Mucosa of rectum (tissue), 2 donors: ENCODE measurements around the gene NUFIP1.
"Not testable (repeated sequence)": the region's sequence is repeated elsewhere in the genome, so short reads cannot be mapped to it uniquely, and the experiment has no call there.

Source experiments
- H3K27ac ChIP-seq, 2 donors: one replicate each; pipeline ENCODE4 v1.7.0; 2013; ENCODE audit warnings: inconsistent platforms in 2 of 2, low read depth in 2 of 2, low read length in 2 of 2
- H3K27me3 ChIP-seq, 2 donors: one replicate each; pipeline ENCODE4 v1.7.0; 2013; ENCODE audit warnings: low read length in 2 of 2; ENCODE audit not compliant: control insufficient read depth in 2 of 2, insufficient read depth in 2 of 2
- H3K36me3 ChIP-seq, 2 donors: one replicate each; pipeline ENCODE4 v1.7.0; 2013; ENCODE audit warnings: low read length in 2 of 2; ENCODE audit not compliant: control insufficient read depth in 2 of 2, insufficient read depth in 2 of 2
- H3K4me1 ChIP-seq, 2 donors: one replicate each; pipeline ENCODE4 v1.7.0; 2013; ENCODE audit warnings: low read length in 2 of 2, mild to moderate bottlenecking in 1 of 2; ENCODE audit not compliant: control insufficient read depth in 2 of 2, insufficient read depth in 2 of 2
- H3K4me3 ChIP-seq, 2 donors: one replicate each; pipeline ENCODE4 v1.7.0; 2013; ENCODE audit warnings: low read length in 2 of 2
- H3K9ac ChIP-seq, 2 donors: one replicate each; pipeline ENCODE4 v1.7.0; 2013; ENCODE audit warnings: low read length in 2 of 2, low read depth in 1 of 2, mild to moderate bottlenecking in 1 of 2
- H3K9me3 ChIP-seq, 2 donors: one replicate each; pipeline ENCODE4 v1.7.0; 2013; ENCODE audit warnings: low read length in 2 of 2; ENCODE audit not compliant: control insufficient read depth in 2 of 2
- donor health status: healthy.
- donor health status: Normal muscosa, but diverticular disease.

NUFIP1 gene

DNA sequence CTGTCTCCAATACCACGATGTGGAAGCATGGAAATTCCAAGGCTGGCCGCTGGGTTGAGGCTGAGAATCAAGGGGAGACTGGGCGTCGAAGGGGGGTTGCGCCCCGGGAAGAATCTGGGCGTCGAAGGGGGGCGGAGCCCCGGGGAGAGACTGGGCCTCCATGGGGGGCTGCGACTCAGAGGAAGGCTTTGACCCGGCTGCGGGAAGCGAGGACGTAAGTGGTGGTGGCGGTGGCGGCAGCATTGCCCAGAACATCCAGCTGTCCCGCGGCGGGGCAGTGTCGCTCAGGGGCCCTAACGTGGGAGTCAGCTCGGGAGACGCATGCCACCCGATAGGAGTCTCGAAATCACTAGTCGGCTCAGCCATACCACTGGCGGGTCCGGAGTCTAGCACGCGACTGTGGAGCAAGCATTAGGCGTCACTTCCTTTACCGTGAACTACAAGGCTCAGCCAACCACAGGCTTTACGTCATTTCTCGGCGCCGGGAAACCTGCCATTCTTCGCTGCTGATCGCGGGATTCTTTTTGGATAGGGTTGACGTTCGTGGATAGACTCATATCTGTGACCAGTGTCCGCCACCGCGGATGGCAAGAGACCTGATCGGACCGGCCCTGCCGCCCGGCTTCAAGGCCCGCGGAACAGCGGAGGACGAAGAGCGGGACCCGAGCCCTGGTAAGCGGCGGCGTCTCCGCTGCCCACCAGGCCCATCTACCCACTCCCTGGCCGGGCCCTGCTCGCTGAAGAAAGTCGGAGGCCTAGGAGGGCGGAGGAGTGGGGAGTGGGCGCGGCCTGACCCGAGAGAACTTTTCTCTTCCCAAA is at the start of gene NUFIP1, which contains the start of gene GPALPP1:
NUFIP1 (minus strand) TSS at position 401 of the 819 bp plus-strand sequence; CDS start at position 366, 35 bp downstream.
GPALPP1 (plus strand) TSS at position 468 of the 819 bp plus-strand sequence; CDS start at position 585, 117 bp downstream.
- H3K4me1 ChIP-seq: peaks cover 19 to 22% of the 10 kb centered on the region in 2 donors

DNA sequence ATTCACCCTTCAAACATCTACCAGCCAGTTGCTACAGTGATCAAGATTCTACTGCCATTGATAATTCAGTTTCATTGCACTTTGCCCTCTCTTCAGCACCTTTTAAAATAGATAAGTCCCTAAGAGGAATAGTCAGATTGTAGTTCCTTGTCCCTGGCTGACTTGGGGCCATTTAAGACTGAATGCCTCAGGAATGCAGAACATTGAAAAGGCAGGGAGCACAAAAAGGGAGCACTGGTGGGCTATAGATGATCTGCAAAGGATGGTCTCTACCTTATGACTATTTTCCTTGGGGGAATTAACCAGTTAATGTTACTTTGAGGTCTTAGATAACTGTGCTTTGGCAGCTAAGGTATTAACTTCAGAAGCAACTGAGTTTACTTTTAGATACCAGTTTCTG is 46.9 kb upstream of the NUFIP1 start:
- Histone ChIP-seq H3K9ac (no peak overlapping the region), H3K27ac (no peak overlapping the region), H3K4me1 (no peaks in the 10 kb centered on the region), H3K4me3 (no peak overlapping the region), H3K9me3 (no peaks in the 10 kb centered on the region), H3K36me3 (no peaks in the 10 kb centered on the region), H3K27me3 (no peaks in the 10 kb centered on the region)

More for the DNA sequence above, at the start of gene NUFIP1, which contains the start of gene GPALPP1:
- H3K4me3 ChIP-seq: peak within 1 kb of the TSS; percentile 94
- no peaks in the 10 kb centered on the region for H3K27me3 ChIP-seq
- H3K9me3 ChIP-seq: no peaks in the 10 kb centered on the region
- peaks cover 0 to 7% of the 10 kb centered on the region in 2 donors for H3K36me3 ChIP-seq
- H3K9ac ChIP-seq: peak within 1 kb of the TSS; percentile 85 to 95
- H3K27ac ChIP-seq: peak within 1 kb of the TSS; percentile 71 to 77

DNA sequence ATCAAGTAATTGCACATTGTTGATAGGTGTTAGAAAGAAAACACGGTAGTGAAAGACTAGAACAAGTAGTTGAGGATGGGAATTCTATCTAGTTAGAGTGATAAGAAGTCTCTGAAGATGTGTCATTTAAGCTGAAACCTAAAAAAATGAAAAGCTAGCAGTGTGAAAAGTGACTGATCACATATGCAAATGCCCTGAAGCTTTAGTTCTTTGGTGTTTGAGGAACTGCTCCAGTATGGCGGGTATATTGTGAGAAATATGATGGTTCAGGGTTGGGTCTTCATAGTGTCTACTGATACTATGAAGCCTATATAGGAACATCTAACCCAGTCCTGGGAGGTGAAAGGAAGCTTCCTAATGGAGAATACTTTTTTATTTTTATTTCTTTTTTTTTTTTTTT is 45.1 kb upstream of the NUFIP1 start:
- no peaks in the 10 kb centered on the region for H3K27me3 ChIP-seq
- H3K36me3 ChIP-seq: peaks cover 0 to 2% of the 10 kb centered on the region in 2 donors
- H3K9me3 ChIP-seq: no peaks in the 10 kb centered on the region
- no peak overlapping the region for H3K4me3 ChIP-seq
- no peak overlapping the region for H3K27ac ChIP-seq
- H3K9ac ChIP-seq: no peak overlapping the region
- H3K4me1 ChIP-seq: no peaks in the 10 kb centered on the region

DNA sequence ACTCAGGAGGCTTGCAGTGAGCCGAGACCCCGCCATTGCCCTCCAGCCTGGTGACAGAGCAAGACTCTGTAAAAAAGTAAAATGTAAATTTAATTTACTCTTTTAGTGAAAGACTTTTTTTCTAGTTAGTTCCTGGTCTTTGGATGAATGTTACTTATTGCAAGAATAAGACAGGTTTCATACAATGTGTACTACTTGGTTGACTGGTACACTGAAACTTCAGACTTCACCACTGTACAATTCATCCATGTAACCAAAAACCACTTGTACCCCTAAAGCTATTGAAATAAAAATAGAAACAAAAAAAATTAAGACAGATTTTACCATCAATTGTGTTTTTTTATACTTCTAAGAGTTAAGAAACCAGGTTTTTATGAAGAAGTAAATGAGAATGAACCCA is 35.6 kb upstream of the NUFIP1 start:
- no peak overlapping the region for H3K27ac ChIP-seq
- H3K9me3 ChIP-seq: no peaks in the 10 kb centered on the region
- no peaks in the 10 kb centered on the region for H3K4me1 ChIP-seq
- no peak overlapping the region for H3K4me3 ChIP-seq
- peaks cover 18 to 20% of the 10 kb centered on the region in 2 donors for H3K36me3 ChIP-seq
- H3K9ac ChIP-seq: no peak overlapping the region
- no peaks in the 10 kb centered on the region for H3K27me3 ChIP-seq

DNA sequence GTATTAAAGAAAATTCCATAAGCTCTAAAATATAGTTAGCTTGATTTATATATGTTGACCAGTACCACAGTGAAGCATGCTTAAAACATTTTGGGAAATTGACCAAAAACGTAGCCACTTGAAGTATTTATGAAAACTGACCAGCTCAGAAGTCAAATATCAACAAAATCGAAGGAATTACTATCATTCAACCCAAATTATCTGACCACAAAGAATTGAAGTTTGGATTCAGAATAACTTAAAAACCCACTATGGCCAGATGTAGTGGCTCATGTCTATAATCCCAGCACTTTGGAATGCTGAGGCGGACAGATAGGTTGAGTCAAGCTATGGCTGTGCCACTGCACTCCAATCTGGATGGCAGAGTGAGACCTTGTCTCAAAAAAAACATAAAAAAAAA is 32.0 kb upstream of the NUFIP1 start:
- no peak overlapping the region for H3K27ac ChIP-seq
- H3K9me3 ChIP-seq: no peaks in the 10 kb centered on the region
- H3K4me3 ChIP-seq: no peak overlapping the region
- H3K9ac ChIP-seq: no peak overlapping the region
- peaks cover 10 to 16% of the 10 kb centered on the region in 2 donors for H3K36me3 ChIP-seq
- H3K27me3 ChIP-seq: no peaks in the 10 kb centered on the region
- no peaks in the 10 kb centered on the region for H3K4me1 ChIP-seq

DNA sequence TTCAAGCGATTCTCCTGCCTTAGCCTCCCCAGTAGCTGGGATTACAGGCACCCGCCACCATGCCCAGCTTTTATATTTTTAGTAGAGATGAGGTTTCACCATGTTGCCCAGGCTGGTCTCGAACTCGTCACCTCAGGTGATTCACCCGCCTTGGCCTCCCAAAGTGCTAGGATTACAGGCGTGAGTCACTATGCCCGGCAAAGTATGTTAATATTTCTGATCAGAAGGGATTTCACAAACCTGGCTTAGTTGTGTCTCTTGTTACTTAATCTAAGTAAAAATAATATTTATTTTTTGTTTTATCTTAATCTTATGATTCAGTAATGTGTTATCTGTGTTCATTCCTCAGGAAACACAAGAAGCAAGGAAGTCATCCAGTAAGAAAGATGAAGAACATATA is 30.7 kb upstream of the NUFIP1 start:
- not testable (repeated sequence) for H3K4me3 ChIP-seq, H3K9me3 ChIP-seq, H3K27ac ChIP-seq, H3K9ac ChIP-seq, H3K4me1 ChIP-seq, H3K27me3 ChIP-seq
- H3K36me3 ChIP-seq: peaks cover 10 to 13% of the 10 kb centered on the region in 2 donors

DNA sequence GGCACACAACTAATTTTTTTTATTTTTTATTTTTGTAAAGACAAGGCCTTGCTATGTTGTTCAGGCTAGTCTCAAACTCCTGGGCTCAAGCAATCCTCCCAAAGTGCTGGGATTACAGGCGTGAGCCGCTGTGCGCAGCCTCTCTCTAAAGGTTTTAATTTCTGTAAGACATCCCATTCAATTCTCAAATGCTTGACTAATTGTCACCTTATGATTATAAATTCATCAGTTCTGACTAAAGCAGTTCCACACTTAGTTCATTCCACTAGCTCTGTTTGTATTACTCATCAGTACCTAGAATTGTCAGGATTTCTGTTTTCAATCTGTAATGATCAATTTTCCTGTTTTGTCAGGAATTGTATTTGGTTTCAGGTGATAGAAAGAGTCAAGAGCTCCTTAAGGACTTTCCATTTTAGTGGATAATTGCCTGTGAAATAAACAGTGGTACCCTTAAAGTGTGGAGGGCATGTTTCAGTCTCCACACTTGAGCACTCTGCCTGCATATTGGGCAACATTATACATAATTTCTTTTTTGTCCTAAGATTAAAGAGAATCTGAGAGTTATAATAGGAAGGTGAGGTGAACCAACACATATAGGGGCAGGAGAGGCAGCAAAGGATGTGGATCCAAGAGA is 27.6 kb upstream of the NUFIP1 start:
- H3K4me3 ChIP-seq: no peak overlapping the region
- H3K36me3 ChIP-seq: peaks cover 13 to 19% of the 10 kb centered on the region in 2 donors

DNA sequence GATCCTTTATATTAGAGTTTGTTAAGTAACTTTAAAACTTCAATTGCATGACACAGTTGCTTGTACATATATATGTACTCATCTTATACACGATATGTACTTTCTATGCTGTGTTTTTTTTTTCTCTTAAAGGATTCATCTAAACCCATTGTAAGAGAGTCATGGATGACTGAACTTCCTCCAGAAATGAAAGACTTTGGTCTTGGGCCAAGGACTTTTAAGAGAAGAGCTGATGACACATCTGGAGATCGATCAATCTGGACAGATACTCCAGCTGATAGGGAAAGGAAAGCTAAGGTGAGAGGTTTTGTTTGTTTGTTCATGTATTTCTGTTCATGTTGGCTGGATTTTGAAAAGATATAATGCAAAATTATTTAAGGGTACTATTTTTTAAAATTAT is 26.0 kb upstream of the NUFIP1 start:
- no peaks in the 10 kb centered on the region for H3K27me3 ChIP-seq
- H3K9me3 ChIP-seq: no peaks in the 10 kb centered on the region
- H3K9ac ChIP-seq: no peak overlapping the region
- H3K27ac ChIP-seq: no peak overlapping the region
- H3K4me3 ChIP-seq: no peak overlapping the region
- H3K36me3 ChIP-seq: peaks cover 7 to 10% of the 10 kb centered on the region in 2 donors
- H3K4me1 ChIP-seq: no peaks in the 10 kb centered on the region

More for the DNA sequence above, 27.6 kb upstream of the NUFIP1 start:
- Histone ChIP-seq H3K27me3 (no peaks in the 10 kb centered on the region), H3K27ac (no peak overlapping the region), H3K4me1 (no peaks in the 10 kb centered on the region), H3K9me3 (no peaks in the 10 kb centered on the region), H3K9ac (no peak overlapping the region)

DNA sequence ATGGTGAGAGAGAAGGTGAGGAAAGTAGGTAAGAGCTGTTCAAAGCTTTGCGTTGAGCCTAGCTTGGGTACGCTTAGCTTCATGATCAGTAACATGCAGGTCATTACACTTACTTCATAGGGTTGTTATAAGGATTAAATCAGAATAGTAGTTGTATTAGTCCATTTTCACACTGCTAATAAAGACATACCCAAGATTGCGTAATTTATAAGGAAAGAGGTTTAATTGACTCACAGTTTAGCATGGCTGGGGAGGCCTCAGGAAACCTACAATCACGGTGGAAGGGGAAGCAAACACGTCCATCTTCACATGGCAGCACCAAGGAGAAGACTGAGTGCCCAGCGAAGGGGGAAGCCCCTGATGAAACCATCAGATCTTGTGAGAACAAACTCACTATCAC is 21.9 kb upstream of the NUFIP1 start:
- Histone ChIP-seq H3K27me3 (no peaks in the 10 kb centered on the region), H3K36me3 (peaks cover 10 to 23% of the 10 kb centered on the region in 2 donors), H3K9ac (no peak overlapping the region)

DNA sequence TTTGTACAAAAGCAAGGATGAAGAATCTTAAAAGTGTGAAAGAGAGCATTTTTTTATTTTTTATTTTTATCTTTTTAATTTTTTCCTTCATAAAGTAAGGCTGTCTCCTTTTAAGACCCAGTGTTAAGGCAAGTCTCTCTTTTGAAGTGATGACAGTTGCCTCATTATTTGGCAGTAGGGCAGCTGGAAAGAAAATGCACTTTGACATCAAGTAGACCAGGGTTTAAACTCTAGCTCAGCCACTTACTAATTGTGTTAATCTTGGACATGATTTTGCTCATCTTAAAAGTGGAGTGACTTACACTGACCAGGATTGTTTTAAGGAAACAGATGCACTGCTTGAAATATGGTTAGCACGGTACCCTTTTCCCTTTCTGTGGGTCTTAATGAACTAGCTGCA is 18.6 kb upstream of the NUFIP1 start:
- H3K4me1 ChIP-seq: no peaks in the 10 kb centered on the region

More for the DNA sequence above, 21.9 kb upstream of the NUFIP1 start:
- no peak overlapping the region for H3K4me3 ChIP-seq
- H3K9me3 ChIP-seq: no peaks in the 10 kb centered on the region
- H3K4me1 ChIP-seq: no peaks in the 10 kb centered on the region
- H3K27ac ChIP-seq: no peak overlapping the region

More for the DNA sequence above, 18.6 kb upstream of the NUFIP1 start:
- Histone ChIP-seq H3K27ac (no peak overlapping the region), H3K4me3 (no peak overlapping the region), H3K9me3 (no peaks in the 10 kb centered on the region), H3K9ac (no peak overlapping the region), H3K36me3 (peaks cover 7 to 17% of the 10 kb centered on the region in 2 donors), H3K27me3 (no peaks in the 10 kb centered on the region)
